HT1080 (cell line): ENCODE results near the gene AOPEP. TPM values are rescaled to one million over a fixed set of nuclear protein-coding genes. Genes with fewer than 3 reads are reported as not detected.

Source experiments
- DNase-seq: peaks from one replicate; pipeline ENCODE4 v3.0.0-alpha.2; 2015; ENCODE audit warnings: low read depth
- total RNA-seq: library from RNA; depleted of rRNA; stranded (reverse); fragments of >200 nt; shearing (Covaris generic); gene quantifications from 2 replicates; pipeline ENCODE4 v1.2.3, GENCODE V29; 2014

The AOPEP gene
- total RNA-seq, 1 experiment from 2014 or later = 25.3 TPM

- DNase-seq = no peak
Measured at GRCh38 chr9:94760660-94761059, 34.2 kb downstream of the AOPEP start.

GRCh38 chr9:94761481-94761880, 35.0 kb downstream of the AOPEP start:
- DNase-seq = peak; percentile 10

- no peak for DNase-seq
Measured at GRCh38 chr9:94767331-94768072, 41.0 kb downstream of the AOPEP start.

- DNase-seq = no peak
Measured at GRCh38 chr9:94768766-94769165, 42.3 kb downstream of the AOPEP start.

GRCh38 chr9:94770334-94770733, 43.8 kb downstream of the AOPEP start:
- no peak for DNase-seq

- DNase-seq = no peak
Measured at GRCh38 chr9:94771096-94771495, 44.6 kb downstream of the AOPEP start.

- DNase-seq = no peak
Measured at GRCh38 chr9:94772144-94772543, 45.6 kb downstream of the AOPEP start.

GRCh38 chr9:94772639-94773303, 46.3 kb downstream of the AOPEP start:
- DNase-seq = no peak

GRCh38 chr9:94773655-94774054, 47.2 kb downstream of the AOPEP start:
- DNase-seq = no peak

- DNase-seq = no peak
Measured at GRCh38 chr9:94778013-94778412, 51.5 kb downstream of the AOPEP start.

- no peak for DNase-seq
Measured at GRCh38 chr9:94779031-94779430, 52.5 kb downstream of the AOPEP start.

GRCh38 chr9:94779693-94780290, 53.3 kb downstream of the AOPEP start:
- no peak for DNase-seq

- no peak for DNase-seq
Measured at GRCh38 chr9:94780516-94780950, 54.0 kb downstream of the AOPEP start.

GRCh38 chr9:94782355-94783101, 56.0 kb downstream of the AOPEP start:
- DNase-seq = no peak

- DNase-seq = peak; percentile 77
Measured at GRCh38 chr9:94783102-94783682, 56.7 kb downstream of the AOPEP start.

GRCh38 chr9:94783928-94784327, 57.4 kb downstream of the AOPEP start:
- no peak for DNase-seq

GRCh38 chr9:94785215-94786169, 59.0 kb downstream of the AOPEP start:
- no peak for DNase-seq

- DNase-seq = no peak
Measured at GRCh38 chr9:94786586-94786985, 60.1 kb downstream of the AOPEP start.

- no peak for DNase-seq
Measured at GRCh38 chr9:94787266-94787665, 60.8 kb downstream of the AOPEP start.

- no peak for DNase-seq
Measured at GRCh38 chr9:94788570-94789105, 62.1 kb downstream of the AOPEP start.
